HFF-Myc (cell line): Measurements from ENCODE around the gene GPRC5D.

ENCODE experiments used
- DNase-seq: peaks from one replicate; pipeline ENCODE4 v3.0.0-alpha.2; 2011; ENCODE audit warnings: low read depth; ENCODE audit errors: extremely low read depth
- H3K4me3 ChIP-seq: replicated peaks from 2 replicates; pipeline ENCODE4 v1.5.1; 2011; ENCODE audit warnings: low read depth, mild to moderate bottlenecking, control low read depth, low read length
- TF ChIP-seq, protein P1 (sequence below): IDR thresholded peaks from 2 replicates; pipeline ENCODE4 v1.5.1; 2012; ENCODE audit warnings: mild to moderate bottlenecking, low read depth, low read length, control low read depth; ENCODE audit errors: missing control alignments

GPRC5D gene

DNA sequence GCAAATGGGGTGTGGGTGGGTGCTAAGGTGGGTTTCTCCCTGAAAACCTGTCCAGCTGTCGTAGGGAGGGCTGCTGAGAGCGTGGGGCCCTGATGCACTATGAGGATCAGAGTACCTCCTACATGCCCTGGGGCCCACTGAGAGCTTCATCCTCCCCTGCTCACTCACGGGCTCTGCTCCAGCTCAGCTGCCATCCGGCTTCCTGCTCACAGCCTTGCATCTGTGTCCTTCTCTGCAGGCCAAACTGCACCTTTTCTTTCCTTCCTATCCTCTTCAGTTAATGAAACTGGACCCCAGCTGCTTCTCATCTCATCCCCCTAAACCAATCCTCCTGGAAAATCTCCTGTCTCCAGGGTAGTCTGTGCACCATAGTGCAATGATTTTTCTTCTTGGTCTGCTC is 22.2 kb upstream of the GPRC5D start:
- no peak overlapping the region for H3K4me3 ChIP-seq
- no peak for DNase-seq
- TF ChIP-seq, protein P1, sequence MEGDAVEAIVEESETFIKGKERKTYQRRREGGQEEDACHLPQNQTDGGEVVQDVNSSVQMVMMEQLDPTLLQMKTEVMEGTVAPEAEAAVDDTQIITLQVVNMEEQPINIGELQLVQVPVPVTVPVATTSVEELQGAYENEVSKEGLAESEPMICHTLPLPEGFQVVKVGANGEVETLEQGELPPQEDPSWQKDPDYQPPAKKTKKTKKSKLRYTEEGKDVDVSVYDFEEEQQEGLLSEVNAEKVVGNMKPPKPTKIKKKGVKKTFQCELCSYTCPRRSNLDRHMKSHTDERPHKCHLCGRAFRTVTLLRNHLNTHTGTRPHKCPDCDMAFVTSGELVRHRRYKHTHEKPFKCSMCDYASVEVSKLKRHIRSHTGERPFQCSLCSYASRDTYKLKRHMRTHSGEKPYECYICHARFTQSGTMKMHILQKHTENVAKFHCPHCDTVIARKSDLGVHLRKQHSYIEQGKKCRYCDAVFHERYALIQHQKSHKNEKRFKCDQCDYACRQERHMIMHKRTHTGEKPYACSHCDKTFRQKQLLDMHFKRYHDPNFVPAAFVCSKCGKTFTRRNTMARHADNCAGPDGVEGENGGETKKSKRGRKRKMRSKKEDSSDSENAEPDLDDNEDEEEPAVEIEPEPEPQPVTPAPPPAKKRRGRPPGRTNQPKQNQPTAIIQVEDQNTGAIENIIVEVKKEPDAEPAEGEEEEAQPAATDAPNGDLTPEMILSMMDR = no peak

DNA sequence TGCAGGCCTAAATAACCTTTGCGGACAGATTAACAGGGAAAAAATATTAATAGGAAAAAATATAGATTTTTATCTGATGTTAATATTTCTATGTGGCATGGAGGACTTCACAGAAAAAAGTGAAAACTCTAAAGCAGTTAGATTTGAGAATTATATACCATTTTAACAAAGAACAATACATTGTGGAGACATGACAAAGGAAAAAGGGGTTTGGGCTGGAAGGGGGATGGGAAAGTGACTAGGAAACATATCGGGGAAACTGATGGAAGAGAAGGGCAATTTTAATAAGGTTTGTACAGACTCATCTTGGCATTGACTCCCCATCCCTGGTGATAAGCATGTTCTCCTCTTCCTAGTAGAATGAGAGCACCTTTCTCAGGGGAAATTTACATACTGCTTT is 21.0 kb upstream of the GPRC5D start:
- DNase-seq = no peak
- no peak overlapping the region for H3K4me3 ChIP-seq
- TF ChIP-seq, protein P1 = no peak

DNA sequence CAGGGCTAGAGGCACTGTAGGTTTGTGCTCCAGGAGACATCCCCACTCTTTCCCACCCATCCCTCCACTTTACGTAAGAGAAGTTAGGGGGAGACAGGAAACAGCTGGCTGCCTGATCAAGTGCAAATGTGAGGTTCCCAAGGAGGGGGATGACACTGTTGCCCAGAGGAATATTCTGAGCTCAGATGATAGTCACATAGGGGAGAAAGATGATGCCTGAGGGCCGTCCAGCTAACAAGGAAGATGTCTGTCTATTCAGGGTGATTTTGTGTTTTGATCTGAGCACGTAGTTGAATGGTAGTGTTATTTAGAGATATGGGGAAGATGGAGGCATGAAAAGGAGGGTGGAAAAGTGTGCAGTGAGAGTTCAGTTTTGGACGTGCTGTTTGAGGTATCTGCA is 13.9 kb upstream of the GPRC5D start:
- TF ChIP-seq, protein P1 = no peak
- no peak for DNase-seq
- no peak overlapping the region for H3K4me3 ChIP-seq

DNA sequence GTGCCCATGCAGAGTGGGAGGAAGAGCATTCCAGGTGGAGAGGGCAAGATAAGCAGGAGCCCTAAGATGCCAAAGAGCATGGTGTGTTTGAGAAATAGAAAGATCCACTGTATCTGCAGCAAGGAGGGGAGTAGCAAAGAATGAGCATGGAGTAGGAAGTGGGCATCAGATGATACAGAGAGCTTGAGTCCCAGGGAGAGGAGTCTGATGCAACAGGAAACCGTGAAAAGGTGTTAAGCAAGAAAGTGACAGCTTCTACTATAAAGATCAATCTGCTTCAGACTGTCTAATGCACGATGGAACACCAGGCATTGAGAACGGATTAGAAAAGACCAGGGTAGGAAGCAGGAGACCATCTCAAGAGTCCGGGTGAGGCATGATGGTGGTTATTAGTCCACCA is 12.3 kb upstream of the GPRC5D start:
- DNase-seq = no peak
- no peak overlapping the region for H3K4me3 ChIP-seq
- TF ChIP-seq, protein P1 = no peak

DNA sequence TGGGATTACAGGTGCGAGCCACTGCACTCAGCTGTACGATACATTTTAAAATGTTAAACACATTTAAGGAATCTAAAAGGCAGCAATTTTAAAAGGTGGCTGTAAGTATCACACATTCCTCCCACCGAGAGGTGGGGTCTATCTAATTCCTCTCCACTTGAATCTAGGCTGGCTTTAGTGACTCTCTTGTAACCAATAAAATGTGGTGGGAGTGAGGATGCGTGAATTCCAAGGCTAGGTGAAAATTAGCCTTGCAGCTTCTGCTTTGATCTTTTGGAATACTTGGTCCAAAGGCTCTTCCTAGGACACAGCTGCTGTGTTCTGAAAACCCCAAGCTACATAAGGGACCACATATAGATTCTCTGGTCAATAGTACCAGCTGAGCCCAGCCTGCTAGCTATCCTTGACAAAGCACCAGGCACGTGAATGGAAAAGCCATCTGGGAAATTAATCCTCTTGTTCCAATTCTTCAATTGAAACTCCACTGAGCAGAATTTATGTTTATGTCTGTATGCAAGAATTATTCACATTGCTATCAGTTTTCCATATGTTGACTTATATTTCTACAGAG is 8.8 kb upstream of the GPRC5D start:
- TF ChIP-seq, protein P1 = no peak
- DNase-seq = no peak

DNA sequence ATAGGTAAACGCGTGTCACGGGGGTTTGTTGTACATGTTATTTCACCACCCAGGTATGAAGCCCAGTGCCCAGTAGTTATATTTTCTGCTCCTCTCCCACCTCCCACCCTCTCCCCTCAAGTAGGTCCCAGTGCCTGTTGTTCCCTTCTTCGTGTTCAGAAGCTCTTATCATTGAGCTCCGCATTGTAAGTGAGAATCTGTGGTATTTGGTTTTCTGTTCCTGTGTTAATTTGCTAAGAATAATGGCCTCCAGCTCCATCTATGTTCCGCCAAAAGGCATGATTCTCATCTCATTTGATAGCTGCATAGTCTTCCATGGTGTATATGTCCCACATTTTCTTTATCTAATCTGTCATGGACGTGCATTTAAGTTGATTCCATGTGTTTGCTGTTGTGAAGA is 6.9 kb upstream of the GPRC5D start:
- TF ChIP-seq, protein P1 = no peak
- no peak for DNase-seq

More for the DNA sequence above, 8.8 kb upstream of the GPRC5D start:
- H3K4me3 ChIP-seq = no peak overlapping the region

More for the DNA sequence above, 6.9 kb upstream of the GPRC5D start:
- no peak overlapping the region for H3K4me3 ChIP-seq
